GM18907 (cell line): ENCODE results near the gene ZNF423.

Experiments
- ATAC-seq: cut with Tn5 transposase; IDR thresholded peaks from one replicate; pipeline ENCODE4 v1.9.1; 2021; ENCODE audit warnings: mild to moderate bottlenecking, moderate library complexity; ENCODE audit not compliant: unreplicated experiment

The ZNF423 gene

GRCh38 chr16:49467540-49468372 is 388.2 kb downstream of the ZNF423 start:
- no peak for ATAC-seq

GRCh38 chr16:49466881-49467280 is 389.0 kb downstream of the ZNF423 start:
- no peak for ATAC-seq

- no peak for ATAC-seq
Measured at GRCh38 chr16:49466529-49466831, 389.4 kb downstream of the ZNF423 start.

DNA sequence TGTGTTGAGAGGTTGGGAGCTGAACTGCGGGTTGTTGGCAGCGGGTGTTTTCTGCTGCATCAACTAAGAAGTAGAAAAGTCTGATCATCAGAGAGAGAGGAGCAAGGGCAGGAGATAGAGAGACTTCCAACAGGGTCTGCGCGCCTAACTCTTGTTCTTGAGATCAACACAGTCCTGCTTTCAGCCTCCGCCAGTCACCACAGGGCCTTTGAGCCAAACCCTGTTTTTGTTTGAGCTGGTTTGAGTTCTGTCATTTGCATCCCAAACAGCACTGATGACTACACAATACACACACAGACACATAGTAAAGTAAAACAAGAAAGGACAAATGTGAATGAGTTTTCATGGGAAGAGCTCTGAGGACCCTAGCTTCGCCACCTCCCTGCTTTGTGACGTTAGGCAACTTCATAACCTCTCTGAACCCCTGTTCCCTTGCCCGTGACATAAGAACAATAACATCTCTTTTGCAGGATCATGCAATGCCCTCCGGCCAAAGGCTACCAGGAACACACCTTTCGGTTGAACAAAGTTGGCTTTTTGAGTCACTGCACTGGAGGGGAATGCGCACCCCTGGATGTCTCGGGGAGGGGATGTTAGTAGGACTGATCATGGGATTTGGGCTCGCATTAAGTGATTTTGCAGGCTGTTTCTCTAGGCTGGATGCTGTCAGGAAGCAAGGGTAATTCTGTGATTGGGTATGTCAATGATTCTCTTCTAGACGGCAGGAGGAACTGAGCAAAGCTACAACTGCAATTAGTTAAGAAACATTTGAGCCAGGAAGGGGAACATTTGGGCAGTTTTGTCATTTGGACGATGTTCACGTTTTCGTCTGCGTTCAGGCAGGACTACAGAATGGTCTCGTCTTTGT is 390.0 kb downstream of the ZNF423 start:
- no peak for ATAC-seq

DNA sequence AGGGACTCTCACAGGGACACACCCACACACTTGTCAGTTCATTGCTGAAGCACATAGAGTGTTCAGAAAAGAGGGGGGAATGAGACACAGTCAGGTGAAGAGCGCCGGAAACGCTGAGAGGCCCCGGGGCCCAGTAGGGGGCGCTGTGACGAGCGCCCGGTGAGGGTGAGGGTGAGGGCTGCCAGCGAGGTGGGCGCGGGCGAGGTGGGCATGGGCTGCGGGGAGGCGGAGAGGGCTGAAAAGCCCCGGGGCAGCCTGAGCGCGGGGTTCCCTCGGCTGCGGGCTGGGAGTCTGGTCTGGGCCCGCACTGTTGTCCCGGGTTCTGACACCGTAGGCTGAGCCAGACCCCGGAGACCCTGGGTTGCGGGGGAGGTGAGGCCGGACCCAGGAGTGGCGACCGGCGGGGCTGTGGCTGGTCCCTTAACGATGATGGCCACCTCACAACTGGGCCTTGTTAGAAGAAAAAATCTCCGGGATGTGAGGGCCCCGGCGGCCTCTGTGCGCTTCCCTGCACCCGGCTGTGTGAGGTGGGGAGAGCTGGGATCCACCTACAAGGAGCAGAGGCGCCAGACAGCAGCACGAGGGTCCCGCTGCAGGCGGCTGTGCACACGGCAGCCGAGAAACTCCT is 390.9 kb downstream of the ZNF423 start:
- no peak for ATAC-seq

GRCh38 chr16:49464093-49464492 is 391.8 kb downstream of the ZNF423 start:
- ATAC-seq = no peak

- no peak for ATAC-seq
Measured at GRCh38 chr16:49463529-49463928, 392.4 kb downstream of the ZNF423 start.

DNA sequence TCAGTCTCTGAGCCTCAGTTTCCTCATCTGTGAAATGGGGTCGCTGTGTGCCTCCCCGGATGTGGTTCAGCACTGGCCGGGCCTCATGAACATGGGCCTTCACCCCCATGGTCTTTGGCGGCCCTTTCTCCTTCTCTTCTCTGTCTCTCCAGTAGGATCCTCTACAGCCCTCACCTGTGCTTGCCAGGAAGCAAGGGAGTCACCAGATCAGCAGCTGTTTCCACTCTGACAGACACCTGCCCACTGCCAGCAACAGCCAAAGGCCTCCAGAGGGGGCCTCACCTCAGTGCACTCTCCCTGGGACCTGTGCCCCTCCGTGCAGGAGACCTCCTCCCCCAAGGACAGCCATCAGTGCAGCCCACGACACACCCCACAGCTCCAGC is 392.9 kb downstream of the ZNF423 start:
- no peak for ATAC-seq

- no peak for ATAC-seq
Measured at GRCh38 chr16:49462362-49462988, 393.4 kb downstream of the ZNF423 start.

DNA sequence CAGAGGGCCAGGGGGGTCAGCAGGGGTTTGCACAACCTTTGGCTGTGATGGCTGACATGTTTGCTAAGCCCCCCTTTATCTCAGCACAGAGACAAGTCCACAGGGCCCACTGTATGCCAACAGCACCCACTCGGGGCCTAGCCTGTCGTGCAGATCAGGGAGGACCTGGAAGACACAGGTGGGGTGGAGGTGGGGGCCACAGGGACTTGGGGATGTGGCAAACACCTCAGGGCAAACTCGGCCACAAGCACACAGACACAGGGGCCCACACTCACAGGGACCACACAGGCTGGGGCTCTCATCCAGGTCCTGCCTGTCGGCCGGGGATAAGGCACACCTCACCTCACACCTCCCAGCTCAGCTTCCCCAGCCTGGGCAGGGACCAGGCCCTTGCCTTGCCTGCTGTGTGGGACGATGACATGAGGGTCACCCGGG is 394.4 kb downstream of the ZNF423 start:
- no peak for ATAC-seq

DNA sequence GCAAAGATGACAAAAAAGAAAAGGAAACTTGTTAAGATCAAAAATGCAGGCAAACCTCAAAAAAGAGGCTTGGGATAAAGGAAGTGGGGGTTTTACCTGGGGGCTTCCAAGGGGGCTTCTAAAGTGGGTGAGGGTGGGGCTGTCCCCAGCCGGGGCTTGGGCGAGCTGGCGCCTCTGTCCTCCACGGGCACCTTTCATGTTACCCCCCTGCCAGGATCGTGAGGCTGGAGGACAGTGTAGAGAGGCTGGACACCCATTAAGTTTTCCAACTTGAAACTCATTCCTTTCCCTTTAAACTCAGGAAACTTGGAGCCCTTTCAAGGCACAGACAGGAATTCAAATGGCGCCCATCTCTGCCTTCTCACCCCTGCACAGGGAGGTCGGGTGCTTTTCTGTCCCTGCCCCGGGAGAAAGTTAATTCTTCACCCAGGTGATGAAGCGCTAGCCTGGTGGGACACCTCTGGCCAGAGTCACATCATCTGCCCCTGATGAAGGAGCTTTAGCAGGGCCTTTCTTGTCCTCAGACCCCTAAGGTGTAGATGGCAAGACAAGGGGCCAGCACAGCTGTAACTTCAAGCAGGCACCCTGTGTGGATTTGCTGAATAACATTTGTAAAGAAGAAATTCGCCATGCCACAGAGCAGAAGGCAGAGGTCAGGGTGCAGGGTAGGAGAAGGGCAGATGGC is 395.0 kb downstream of the ZNF423 start:
- no peak for ATAC-seq

- no peak for ATAC-seq
Measured at GRCh38 chr16:49459953-49460735, 395.8 kb downstream of the ZNF423 start.

DNA sequence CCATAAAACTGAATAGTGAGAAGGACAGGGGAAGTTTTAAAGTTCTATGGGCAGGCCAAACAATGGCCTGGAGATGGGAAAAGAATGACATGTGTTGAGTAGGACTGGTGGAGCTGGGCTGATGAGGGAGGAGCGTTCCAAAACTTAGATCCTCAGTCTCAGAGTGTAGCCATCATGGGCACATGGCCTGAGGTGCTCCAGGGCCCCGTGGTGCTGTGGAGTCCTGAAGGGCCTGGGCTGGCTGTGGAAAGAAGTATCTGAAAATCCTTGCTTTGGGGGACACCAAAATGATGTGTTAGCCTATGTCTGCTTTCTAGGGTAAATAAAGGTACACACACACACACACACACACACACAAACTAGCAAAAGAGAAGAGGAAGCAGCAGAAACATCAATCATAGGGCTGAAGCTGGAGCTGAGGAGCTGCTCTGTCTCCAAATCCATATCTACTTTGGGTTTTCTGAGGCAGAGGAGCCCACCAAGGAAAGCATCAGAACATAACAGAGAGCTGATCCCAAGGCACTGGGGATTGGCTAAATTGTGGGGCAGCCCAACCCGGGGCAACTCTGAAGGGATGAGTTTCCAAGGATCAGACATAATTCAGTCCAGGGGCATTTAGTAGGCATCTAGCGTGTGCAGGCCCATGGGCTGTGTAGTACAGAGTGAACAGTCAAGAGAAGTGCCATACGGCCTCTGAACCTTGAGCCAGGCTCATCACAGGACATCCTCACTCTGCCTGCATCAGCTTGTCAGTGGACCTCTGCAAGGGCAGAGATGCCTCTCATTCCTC is 397.1 kb downstream of the ZNF423 start:
- no peak for ATAC-seq

DNA sequence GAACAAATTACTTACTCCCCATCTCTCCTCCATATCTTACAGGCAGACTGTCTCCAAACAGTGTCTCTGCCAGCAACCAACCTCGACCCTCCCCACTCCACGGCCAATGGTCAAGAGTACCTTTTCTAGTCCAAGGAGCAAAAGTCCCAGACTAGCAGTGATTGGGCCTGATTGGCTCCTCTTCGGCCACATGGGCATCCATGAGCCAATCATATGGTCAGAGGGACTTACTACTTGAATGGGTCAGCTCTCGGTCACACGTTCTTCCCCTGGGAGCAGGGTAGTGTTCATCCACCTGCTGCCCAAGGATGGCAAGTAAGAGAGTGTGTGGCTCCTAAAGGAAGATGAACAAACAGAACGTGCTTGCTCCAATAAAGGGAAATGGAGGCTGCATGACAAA is 397.7 kb downstream of the ZNF423 start:
- no peak for ATAC-seq

- no peak for ATAC-seq
Measured at GRCh38 chr16:49457196-49457595, 398.7 kb downstream of the ZNF423 start.

DNA sequence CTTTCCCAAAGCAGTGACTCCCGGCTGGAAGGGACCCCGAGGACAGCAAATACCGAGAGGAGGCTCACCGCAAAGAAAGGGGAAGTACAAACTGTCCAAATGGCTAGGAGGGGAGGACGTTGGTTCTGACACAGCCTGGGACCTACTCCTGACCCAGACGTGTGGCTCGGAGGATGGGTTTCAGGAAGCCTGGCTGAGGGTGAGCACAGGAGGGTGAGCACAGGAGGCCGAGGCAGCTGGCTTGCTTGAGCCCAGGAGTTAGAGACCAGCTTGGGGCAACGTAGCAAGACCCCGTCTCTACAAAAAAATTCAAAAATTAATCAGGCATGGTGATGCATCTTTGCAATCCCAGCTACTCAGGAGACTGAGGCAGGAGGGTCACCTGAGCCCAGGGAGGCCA is 399.1 kb downstream of the ZNF423 start:
- ATAC-seq = no peak

- no peak for ATAC-seq
Measured at GRCh38 chr16:49455991-49456745, 399.7 kb downstream of the ZNF423 start.

DNA sequence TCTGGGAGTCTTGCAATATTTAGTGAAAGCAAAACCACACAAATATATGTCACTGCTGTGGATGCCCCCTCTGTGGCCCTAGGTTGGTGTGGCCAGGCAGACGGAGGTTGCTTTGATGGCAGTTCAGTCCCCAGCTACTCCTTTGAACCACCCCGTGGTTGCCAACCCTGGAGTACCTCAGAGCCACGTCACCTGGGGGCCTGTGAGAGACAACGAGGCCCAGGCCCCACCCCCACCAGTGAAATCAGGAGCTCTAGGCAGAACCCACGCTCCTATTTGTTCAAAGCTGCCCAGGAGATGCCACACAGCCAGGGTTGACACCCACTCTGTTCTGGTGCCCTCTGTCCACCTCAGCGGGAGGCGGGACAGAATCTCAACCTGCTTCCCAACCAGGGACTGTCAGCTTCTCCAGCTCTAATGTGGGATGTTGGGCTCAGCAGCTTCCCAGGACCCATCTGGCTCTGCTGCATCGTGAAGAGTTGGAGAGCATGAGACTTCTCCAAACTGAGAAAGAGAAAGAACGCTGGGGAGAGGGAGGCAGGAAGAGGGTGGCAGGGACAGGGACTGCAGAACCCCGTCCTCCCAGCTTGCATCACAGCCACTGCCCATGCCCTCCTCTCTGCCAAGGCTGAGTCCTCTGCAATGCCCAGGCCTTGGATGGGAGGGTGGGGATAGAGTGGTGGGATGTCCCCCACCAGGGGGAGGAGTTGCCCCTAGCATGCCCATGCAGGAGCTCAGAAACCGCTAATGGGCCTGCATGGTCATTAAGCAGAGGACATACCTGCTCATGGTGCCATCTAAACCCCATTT is 400.5 kb downstream of the ZNF423 start:
- no peak for ATAC-seq
